Mesendoderm (in vitro differentiated cells): Measurements from ENCODE around the gene DCAF11.

Experiments used
- DNase-seq: peaks from one replicate; pipeline ENCODE4 v3.0.0; 2013
- H2AK5ac ChIP-seq: 2 replicates; pipeline ENCODE4 v1.6.1; 2013; ENCODE audit warnings: low read length, inconsistent platforms
- H2BK120ac ChIP-seq: 2 replicates; pipeline ENCODE4 v1.6.1; 2013; ENCODE audit warnings: low read depth, mild to moderate bottlenecking, low read length, moderate library complexity, mixed read lengths
- H2BK15ac ChIP-seq: replicated peaks from 2 replicates; pipeline ENCODE4 v1.6.1; 2013; ENCODE audit warnings: low read depth, mild to moderate bottlenecking, moderate library complexity
- H2BK5ac ChIP-seq: 2 replicates; pipeline ENCODE4 v1.6.1; 2013; ENCODE audit warnings: low read length, inconsistent platforms
- H3K18ac ChIP-seq: 2 replicates; pipeline ENCODE4 v1.6.1; 2013; ENCODE audit warnings: mild to moderate bottlenecking, low read length, mixed read lengths
- H3K23ac ChIP-seq: one replicate; pipeline ENCODE4 v1.6.1; 2013; ENCODE audit warnings: low read length
- H3K27ac ChIP-seq: 2 replicates; pipeline ENCODE4 v1.5.1; 2013; ENCODE audit warnings: low read depth, mild to moderate bottlenecking, inconsistent platforms, low read length, moderate library complexity
- H3K27me3 ChIP-seq: 2 replicates; pipeline ENCODE4 v1.6.1; 2013; ENCODE audit warnings: low read length, control low read depth, mild to moderate bottlenecking, inconsistent platforms; ENCODE audit not compliant: insufficient read depth, poor library complexity
- H3K36me3 ChIP-seq: 2 replicates; pipeline ENCODE4 v1.6.1; 2013; ENCODE audit warnings: low read length, inconsistent platforms; ENCODE audit not compliant: control insufficient read depth, insufficient read depth
- H3K4ac ChIP-seq: one replicate; pipeline ENCODE4 v1.6.1; 2013; ENCODE audit warnings: low read depth, mild to moderate bottlenecking, low read length, moderate library complexity
- H3K4me1 ChIP-seq: 2 replicates; pipeline ENCODE4 v1.6.1; 2013; ENCODE audit warnings: low read depth, low read length, inconsistent platforms; ENCODE audit not compliant: control insufficient read depth
- H3K4me2 ChIP-seq: 2 replicates; pipeline ENCODE4 v1.6.1; 2013; ENCODE audit warnings: low read length
- H3K4me3 ChIP-seq: 2 replicates; pipeline ENCODE4 v1.5.1; 2013; ENCODE audit warnings: mild to moderate bottlenecking, low read length
- H3K56ac ChIP-seq: one replicate; pipeline ENCODE4 v1.6.1; 2013; ENCODE audit warnings: low read length
- H3K79me1 ChIP-seq: 2 replicates; pipeline ENCODE4 v1.6.1; 2013; ENCODE audit warnings: low read length, inconsistent platforms
- H3K79me2 ChIP-seq: 2 replicates; pipeline ENCODE4 v1.6.1; 2013; ENCODE audit warnings: mild to moderate bottlenecking, low read length; ENCODE audit not compliant: control insufficient read depth, insufficient read depth
- H3K9ac ChIP-seq: 2 replicates; pipeline ENCODE4 v1.6.1; 2013; ENCODE audit warnings: low read length, inconsistent platforms
- H4K5ac ChIP-seq: one replicate; pipeline ENCODE4 v1.6.1; 2013; ENCODE audit warnings: low read length
- H4K8ac ChIP-seq: one replicate; pipeline ENCODE4 v1.6.1; 2013; ENCODE audit warnings: low read depth, mild to moderate bottlenecking, control low read depth, low read length, moderate library complexity
- WGBS: extraction: QIAGEN DNeasy Blood & Tissue Kit; methylation state at CpG from one replicate; pipeline ENCODE4 v1.1.7; 2013; ENCODE audit warnings: low lambda C conversion rate, missing lambda C conversion rate; ENCODE audit not compliant: insufficient coverage; ENCODE audit errors: extremely low coverage; 5-methylcytosine and 5-hydroxymethylcytosine counted together

Gene DCAF11

DNA sequence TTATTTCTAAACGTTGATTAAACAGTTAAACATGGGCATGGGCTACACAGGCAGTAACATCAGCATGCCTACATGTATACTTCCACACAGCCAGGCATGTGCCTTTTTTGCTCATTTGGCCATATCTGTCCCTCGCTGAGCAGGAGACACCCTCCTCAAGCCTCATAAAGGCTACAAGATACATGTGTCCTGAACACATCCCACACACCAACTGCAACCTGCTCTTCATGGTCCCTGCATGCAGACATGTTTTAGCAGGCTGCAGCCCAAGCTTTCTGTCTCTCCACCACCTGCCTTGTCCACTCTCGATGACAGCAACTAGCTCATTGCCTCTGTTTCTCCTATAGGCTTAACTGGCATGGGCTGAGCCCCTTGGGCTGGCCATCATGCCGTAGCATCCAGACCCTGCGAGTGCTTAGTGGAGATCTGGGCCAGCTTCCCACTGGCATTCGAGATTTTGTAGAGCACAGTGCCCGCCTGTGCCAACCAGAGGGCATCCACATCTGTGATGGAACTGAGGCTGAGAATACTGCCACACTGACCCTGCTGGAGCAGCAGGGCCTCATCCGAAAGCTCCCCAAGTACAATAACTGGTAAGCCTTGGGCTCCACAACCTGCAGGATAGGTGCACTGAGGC lies 17.9 kb upstream of the DCAF11 start:
- peaks cover 10% of the 10 kb centered on the region for H3K79me2 ChIP-seq
- no peak overlapping the region for H3K4me2 ChIP-seq
- H3K36me3 ChIP-seq: peaks cover 12% of the 10 kb centered on the region
- no peak overlapping the region for H4K8ac ChIP-seq
- no peak overlapping the region for H3K18ac ChIP-seq
- no peak overlapping the region for H3K56ac ChIP-seq
- H2BK120ac ChIP-seq: no peak overlapping the region
- no peak overlapping the region for H2AK5ac ChIP-seq
- no peak overlapping the region for H3K23ac ChIP-seq
- H4K5ac ChIP-seq: no peak overlapping the region
- no peak for DNase-seq
- peaks cover 7% of the 10 kb centered on the region for H3K4me1 ChIP-seq
- no peaks in the 10 kb centered on the region for H3K27me3 ChIP-seq
- H2BK5ac ChIP-seq: no peak overlapping the region
- H2BK15ac ChIP-seq: no peak overlapping the region
- no peak overlapping the region for H3K4ac ChIP-seq
- WGBS: no CpG with 5 or more reads among the region's 8 CpGs
- H3K79me1 ChIP-seq: peaks cover 16% of the 10 kb centered on the region
- no peak overlapping the region for H3K9ac ChIP-seq
- H3K27ac ChIP-seq: no peak overlapping the region
- H3K4me3 ChIP-seq: no peak overlapping the region

DNA sequence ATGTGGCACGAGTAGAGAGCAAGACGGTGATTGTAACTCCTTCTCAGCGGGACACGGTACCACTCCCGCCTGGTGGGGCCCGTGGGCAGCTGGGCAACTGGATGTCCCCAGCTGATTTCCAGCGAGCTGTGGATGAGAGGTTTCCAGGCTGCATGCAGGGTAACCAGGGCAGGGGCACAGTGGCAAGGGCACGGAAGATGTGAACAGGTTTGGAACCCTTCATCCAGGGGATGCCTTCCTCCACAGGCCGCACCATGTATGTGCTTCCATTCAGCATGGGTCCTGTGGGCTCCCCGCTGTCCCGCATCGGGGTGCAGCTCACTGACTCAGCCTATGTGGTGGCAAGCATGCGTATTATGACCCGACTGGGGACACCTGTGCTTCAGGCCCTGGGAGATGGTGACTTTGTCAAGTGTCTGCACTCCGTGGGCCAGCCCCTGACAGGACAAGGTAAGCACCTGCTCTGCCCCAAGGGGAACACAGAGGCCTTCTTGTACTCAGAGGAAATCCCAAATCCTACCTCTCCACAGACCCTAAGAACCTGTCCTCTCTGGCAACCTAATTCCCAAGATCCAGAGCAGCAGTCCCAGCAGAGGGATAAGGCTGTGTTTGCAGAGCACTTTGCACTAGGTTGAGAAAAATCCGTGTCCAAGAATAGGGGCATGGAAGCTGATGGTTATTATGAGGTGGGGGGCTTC lies 16.2 kb upstream of the DCAF11 start:
- peaks cover 7% of the 10 kb centered on the region for H3K4me1 ChIP-seq
- H2BK15ac ChIP-seq: no peak overlapping the region
- H3K9ac ChIP-seq: no peak overlapping the region
- H3K56ac ChIP-seq: no peak overlapping the region
- no peak overlapping the region for H3K4ac ChIP-seq
- H3K79me1 ChIP-seq: peaks cover 16% of the 10 kb centered on the region
- peaks cover 15% of the 10 kb centered on the region for H3K36me3 ChIP-seq
- no peak overlapping the region for H3K27ac ChIP-seq
- no peak overlapping the region for H2BK5ac ChIP-seq
- no peak overlapping the region for H2AK5ac ChIP-seq
- H3K4me2 ChIP-seq: no peak overlapping the region
- no peak overlapping the region for H3K18ac ChIP-seq
- no peak overlapping the region for H3K23ac ChIP-seq
- no peak for DNase-seq
- H2BK120ac ChIP-seq: no peak overlapping the region
- no peak overlapping the region for H3K4me3 ChIP-seq
- no peak overlapping the region for H4K8ac ChIP-seq
- no CpG with 5 or more reads among the region's 16 CpGs for WGBS
- peaks cover 10% of the 10 kb centered on the region for H3K79me2 ChIP-seq
- H3K27me3 ChIP-seq: no peaks in the 10 kb centered on the region
- no peak overlapping the region for H4K5ac ChIP-seq

DNA sequence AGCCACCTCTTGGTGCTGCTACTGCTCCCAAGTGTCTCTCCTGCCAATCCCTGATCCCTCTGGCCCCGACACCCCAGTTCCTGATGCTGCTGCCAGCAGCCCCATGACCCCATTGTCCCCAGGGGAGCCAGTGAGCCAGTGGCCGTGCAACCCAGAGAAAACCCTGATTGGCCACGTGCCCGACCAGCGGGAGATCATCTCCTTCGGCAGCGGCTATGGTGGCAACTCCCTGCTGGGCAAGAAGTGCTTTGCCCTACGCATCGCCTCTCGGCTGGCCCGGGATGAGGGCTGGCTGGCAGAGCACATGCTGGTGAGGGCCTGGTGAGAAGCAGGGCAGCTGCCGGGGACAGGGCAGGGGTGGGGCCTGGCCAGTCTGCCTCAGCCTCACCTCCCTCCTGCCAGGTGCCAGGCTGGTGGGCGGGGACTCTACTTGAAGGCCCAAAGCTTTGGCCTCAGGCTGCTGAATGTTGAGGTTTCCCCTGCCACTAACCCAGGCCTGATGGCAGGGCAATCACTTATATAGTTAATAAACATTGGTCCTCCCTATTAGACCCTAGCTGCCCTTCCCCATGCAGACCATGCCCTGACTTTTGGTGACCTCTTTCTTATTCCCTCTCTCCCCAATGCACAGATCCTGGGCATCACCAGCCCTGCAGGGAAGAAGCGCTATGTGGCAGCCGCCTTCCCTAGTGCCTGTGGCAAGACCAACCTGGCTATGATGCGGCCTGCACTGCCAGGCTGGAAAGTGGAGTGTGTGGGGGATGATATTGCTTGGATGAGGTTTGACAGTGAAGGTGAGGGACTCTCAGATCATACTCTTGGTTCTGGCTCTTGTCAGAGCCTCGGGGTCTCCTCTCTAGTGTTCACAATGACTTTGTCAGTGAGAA lies 15.4 kb upstream of the DCAF11 start:
- H3K79me1 ChIP-seq: peaks cover 16% of the 10 kb centered on the region
- no peak overlapping the region for H2BK5ac ChIP-seq
- no peak overlapping the region for H3K4ac ChIP-seq
- no peak overlapping the region for H3K23ac ChIP-seq
- no peaks in the 10 kb centered on the region for H3K27me3 ChIP-seq
- WGBS: no CpG with 5 or more reads among the region's 17 CpGs
- H3K27ac ChIP-seq: no peak overlapping the region
- no peak overlapping the region for H2BK15ac ChIP-seq
- H3K4me3 ChIP-seq: no peak overlapping the region
- no peak overlapping the region for H3K4me2 ChIP-seq
- H2BK120ac ChIP-seq: no peak overlapping the region
- no peak overlapping the region for H3K9ac ChIP-seq
- H4K8ac ChIP-seq: no peak overlapping the region
- peaks cover 4% of the 10 kb centered on the region for H3K4me1 ChIP-seq
- peaks cover 10% of the 10 kb centered on the region for H3K79me2 ChIP-seq
- H3K36me3 ChIP-seq: peaks cover 18% of the 10 kb centered on the region
- H3K18ac ChIP-seq: no peak overlapping the region
- H3K56ac ChIP-seq: no peak overlapping the region
- H4K5ac ChIP-seq: no peak overlapping the region
- DNase-seq: no peak
- H2AK5ac ChIP-seq: no peak overlapping the region

DNA sequence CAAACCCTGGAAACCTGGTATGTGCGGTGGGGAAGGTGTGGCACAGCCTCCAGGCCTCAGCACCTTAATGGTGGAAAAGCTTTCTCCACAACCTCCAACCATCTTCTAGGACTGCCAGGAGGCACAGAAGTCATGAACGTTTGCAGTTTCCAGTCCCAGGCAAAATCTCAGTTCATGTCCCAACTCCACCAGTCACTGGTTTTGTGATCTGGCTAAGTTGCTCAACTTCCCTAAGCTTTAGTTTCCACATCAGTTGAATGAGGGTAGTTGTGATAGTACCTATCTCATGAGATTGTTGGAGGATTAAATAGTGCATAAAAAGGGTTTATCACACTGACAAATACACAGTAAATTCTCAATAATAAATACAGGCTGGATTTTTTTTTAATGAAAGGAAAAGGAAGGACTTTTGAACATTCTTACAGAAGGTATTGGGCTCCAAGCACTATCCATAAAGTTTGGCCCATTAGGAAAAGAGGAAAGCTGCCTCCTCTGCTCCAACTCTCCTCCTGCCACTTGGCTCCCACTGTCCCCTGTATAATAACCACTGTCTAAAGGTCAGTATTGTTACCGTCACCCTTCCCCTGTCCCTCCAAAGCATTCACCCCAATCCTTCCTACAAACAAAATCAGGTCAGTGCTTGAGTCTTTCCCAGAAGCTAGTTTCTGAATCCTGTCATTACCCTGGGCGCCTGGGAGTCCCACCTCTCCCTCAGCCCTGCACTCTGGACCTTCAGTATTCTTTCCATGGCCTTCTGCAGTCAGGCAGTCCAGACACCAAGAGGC lies 14.2 kb upstream of the DCAF11 start:
- Histone ChIP-seq H3K23ac (no peak overlapping the region), H3K4me3 (no peak overlapping the region), H2BK15ac (no peak overlapping the region), H3K56ac (no peak overlapping the region), H3K4me1 (peaks cover 4% of the 10 kb centered on the region), H3K27ac (no peak overlapping the region), H3K27me3 (no peaks in the 10 kb centered on the region), H3K4ac (no peak overlapping the region), H3K79me2 (no peaks in the 10 kb centered on the region), H2BK5ac (no peak overlapping the region), H4K5ac (no peak overlapping the region), H3K18ac (no peak overlapping the region), H3K9ac (no peak overlapping the region), H3K36me3 (peaks cover 18% of the 10 kb centered on the region), H2AK5ac (no peak overlapping the region), H2BK120ac (no peak overlapping the region), H3K4me2 (no peak overlapping the region), H3K79me1 (peaks cover 10% of the 10 kb centered on the region), H4K8ac (no peak overlapping the region)
- no peak for DNase-seq
- WGBS: no CpG with 5 or more reads among the region's 4 CpGs

- no peak overlapping the region for H3K4ac ChIP-seq
- H3K36me3 ChIP-seq: peaks cover 18% of the 10 kb centered on the region
- no peak overlapping the region for H2AK5ac ChIP-seq
- no CpG with 5 or more reads among the region's 3 CpGs for WGBS
- H3K27ac ChIP-seq: no peak overlapping the region
- no peak overlapping the region for H2BK120ac ChIP-seq
- no peaks in the 10 kb centered on the region for H3K79me2 ChIP-seq
- H3K27me3 ChIP-seq: no peaks in the 10 kb centered on the region
- H3K23ac ChIP-seq: no peak overlapping the region
- peaks cover 7% of the 10 kb centered on the region for H3K79me1 ChIP-seq
- DNase-seq: no peak
- H3K4me1 ChIP-seq: no peaks in the 10 kb centered on the region
- H3K4me3 ChIP-seq: no peak overlapping the region
- no peak overlapping the region for H2BK15ac ChIP-seq
- no peak overlapping the region for H2BK5ac ChIP-seq
- no peak overlapping the region for H3K56ac ChIP-seq
- no peak overlapping the region for H4K8ac ChIP-seq
- H3K9ac ChIP-seq: no peak overlapping the region
- no peak overlapping the region for H3K4me2 ChIP-seq
- no peak overlapping the region for H3K18ac ChIP-seq
- H4K5ac ChIP-seq: no peak overlapping the region
These were observed 13.5 kb upstream of the DCAF11 start for GRCh38 chr14:24100982-24101494.
